LNCAP (cell line): ENCODE results near the gene CSTF1.

Source experiments
- CTCF ChIP-seq: fragments of 450-650 bp; IDR thresholded peaks from 2 replicates; pipeline ENCODE4 v1.5.1; 2017; ENCODE audit warnings: mild to moderate bottlenecking

CSTF1 gene

GRCh38 chr20:56392132-56392880 is at the start of gene CSTF1, which contains the start of gene AURKA:
Gene CSTF1 (plus strand): TSS chr20:56392645. CDS start chr20:56395553, 2,908 bp downstream.
Gene AURKA (minus strand): TSS chr20:56392215. CDS start chr20:56388197, 4,018 bp downstream.
- TF ChIP-seq CTCF = no peak

GRCh38 chr20:56342783-56343182 is 49.7 kb upstream of the CSTF1 start:
- TF ChIP-seq CTCF = no peak

- peak; percentile 89 for TF ChIP-seq CTCF
Measured at GRCh38 chr20:56343861-56344381, 48.5 kb upstream of the CSTF1 start.

- TF ChIP-seq CTCF = no peak
Measured at GRCh38 chr20:56345911-56346310, 46.5 kb upstream of the CSTF1 start.

GRCh38 chr20:56347628-56348304 is 44.7 kb upstream of the CSTF1 start:
- no peak for TF ChIP-seq CTCF

- TF ChIP-seq CTCF = no peak
Measured at GRCh38 chr20:56348305-56348693, 44.1 kb upstream of the CSTF1 start.

- TF ChIP-seq CTCF = no peak
Measured at GRCh38 chr20:56348746-56349145, 43.7 kb upstream of the CSTF1 start.
